Measurements from ENCODE around the gene LILRB1.

The LILRB1 gene

GRCh38 chr19:54659300-54659699 lies 29.0 kb downstream of the LILRB1 start:
- no peak for TF ChIP-seq CTCF (conservative IDR thresholded peaks at IDR 0.05; ENCODE audit: low read depth)
- no peak overlapping the region for H3K27ac ChIP-seq
- ChIA-PET CTCF (no interaction called here), POLR2A (ENCODE audit: low non-redundant PET) (no interaction called here)
- DNase-seq (ENCODE audit: low spot score), result no peak

GRCh38 chr19:54660306-54660705 lies 30.0 kb downstream of the LILRB1 start:
- H3K27ac ChIP-seq, result no peak overlapping the region
- ChIA-PET CTCF (interaction anchor here (0.7 kb wide), 1 partner anchor 160 kb away, joined by 4 read pairs; no protein-coding TSS in a partner anchor), POLR2A (ENCODE audit: low non-redundant PET) (no interaction called here)
- no peak for DNase-seq (ENCODE audit: low spot score)
- no peak for TF ChIP-seq CTCF (conservative IDR thresholded peaks at IDR 0.05; ENCODE audit: low read depth)

- CTCF ChIA-PET, result no interaction called here
- no peak overlapping the region for H3K27ac ChIP-seq
- no peak for TF ChIP-seq CTCF (conservative IDR thresholded peaks at IDR 0.05; ENCODE audit: low read depth)
- DNase-seq (ENCODE audit: low spot score), result no peak
- POLR2A ChIA-PET (ENCODE audit: low non-redundant PET), result no interaction called here
These were observed 30.7 kb downstream of the LILRB1 start for GRCh38 chr19:54660964-54661363.

GRCh38 chr19:54661846-54662481 lies 31.7 kb downstream of the LILRB1 start:
- no peak for DNase-seq (ENCODE audit: low spot score)
- CTCF ChIA-PET, result no interaction called here
- POLR2A ChIA-PET (ENCODE audit: low non-redundant PET), result no interaction called here
- H3K27ac ChIP-seq, result no peak overlapping the region
- TF ChIP-seq CTCF (conservative IDR thresholded peaks at IDR 0.05; ENCODE audit: low read depth), result no peak

DNA sequence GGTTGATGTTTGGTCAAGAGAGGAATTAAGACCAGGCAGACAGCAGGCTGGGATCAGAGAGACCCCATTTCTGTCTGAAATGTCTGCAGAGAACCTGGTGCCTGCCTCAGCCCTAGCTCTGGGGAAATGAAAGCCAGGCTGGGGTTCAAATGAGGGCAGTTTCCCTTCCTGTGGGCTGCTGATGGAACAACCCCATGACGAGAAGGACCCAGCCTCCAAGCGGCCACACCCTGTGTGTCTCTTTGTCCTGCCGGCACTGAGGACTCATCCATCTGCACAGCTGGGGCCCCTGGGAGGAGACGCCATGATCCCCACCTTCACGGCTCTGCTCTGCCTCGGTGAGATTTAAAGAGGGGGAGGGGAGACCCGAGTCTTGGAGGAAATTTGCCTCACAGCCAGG lies 32.4 kb downstream of the LILRB1 start, which contains the start of gene LILRB4:
Gene LILRB4 (plus strand): TSS at position 256 of the 400 bp plus-strand sequence. CDS start 49 bp downstream, at position 305.
- no peak for TF ChIP-seq CTCF (conservative IDR thresholded peaks at IDR 0.05; ENCODE audit: low read depth)
- CTCF ChIA-PET, result interaction anchor here (0.6 kb wide), 2 partner anchors 12 to 45 kb away, joined by 3 to 4 read pairs; no protein-coding TSS in a partner anchor
- H3K27ac ChIP-seq, result no peak within 1 kb of the TSS
- DNase-seq (ENCODE audit: low spot score), result no peak
- POLR2A ChIA-PET (ENCODE audit: low non-redundant PET), result no interaction called here

GRCh38 chr19:54665530-54665929 lies 35.2 kb downstream of the LILRB1 start:
- no peak for TF ChIP-seq CTCF (conservative IDR thresholded peaks at IDR 0.05; ENCODE audit: low read depth)
- ChIA-PET POLR2A (ENCODE audit: low non-redundant PET) (no interaction called here), CTCF (no interaction called here)
- DNase-seq (ENCODE audit: low spot score), result no peak
- no peak overlapping the region for H3K27ac ChIP-seq

Data from RWPE1 (cell line).